K562 (cell line): Measurements from ENCODE around the gene DPP10. TPM values are rescaled to one million over a fixed set of nuclear protein-coding genes. Genes with fewer than 3 reads are reported as not detected.

Source experiments
- ATAC-seq: fragments of 200-7000 bp; cut with Tn5 transposase; 3 replicates; pipeline ENCODE4 v1.9.1; 2020; ENCODE audit warnings: moderate library complexity
- BruUV-seq: library from RNA; stranded (reverse); fragments of 400-500 nt; replicated peaks from 2 replicates; lab custom pipeline; 2021; lab: Mats Ljungman, UMichigan
- CTCF ChIA-PET: fragments of 300-600 bp; formaldehyde crosslinking; extraction: SDS; loops from one replicate; lab custom pipeline; 2021; ENCODE audit warnings: low intra/inter-chr PET ratio; lab: Yijun Ruan, JAX
- POLR2A ChIA-PET: fragments of 300-600, 350-650 bp; sonication (Branson Sonifier 250); formaldehyde crosslinking; extraction: SDS; loops from one replicate; lab custom pipeline; 2021; ENCODE audit warnings: antibody characterized with exemption, inconsistent platforms; lab: Yijun Ruan, JAX
- DNase-seq, 4 experiments: peaks; one replicate each; pipeline versions ENCODE4 v3.0.0 to v3.0.0-alpha.2; 2011 to 2018; ENCODE audit warnings: low spot score in 3 of 4, mixed read lengths in 3 of 4; ENCODE audit errors: extremely low read depth in 1 of 4
- FAIRE-seq: peaks from 2 replicates; lab custom pipeline; 2011; peaks lifted over from hg19 to GRCh38; lab: Jason Lieb, UNC
- H2AFZ ChIP-seq: 2 replicates; pipeline ENCODE4 v1.6.0; 2011; ENCODE audit warnings: low read depth, low read length, control low read depth, inconsistent platforms
- H3K27ac ChIP-seq: fragments of 200-600 bp; 3 replicates; pipeline ENCODE4 v1.8.0; 2011; ENCODE audit warnings: low read depth, mild to moderate bottlenecking, control low read depth, inconsistent platforms, low read length, moderate library complexity, mixed read lengths; ENCODE audit errors: extremely low read depth
- H3K27me3 ChIP-seq, 2 experiments: fragments of 300-600 bp in 1 of 2; 2 replicates in 1 of 2; 3 replicates in 1 of 2; pipeline versions ENCODE4 v1.6.0 to v1.8.0; 2011; ENCODE audit warnings: inconsistent platforms in 2 of 2, low read length in 2 of 2, mild to moderate bottlenecking in 1 of 2, mixed read lengths in 1 of 2, moderate library complexity in 1 of 2; ENCODE audit not compliant: control insufficient read depth in 2 of 2, insufficient read depth in 2 of 2
- H3K36me3 ChIP-seq: fragments of 300-600 bp; 3 replicates; pipeline ENCODE4 v1.8.0; 2011; ENCODE audit warnings: mild to moderate bottlenecking, low read length, inconsistent platforms; ENCODE audit not compliant: control insufficient read depth, insufficient read depth
- H3K4me1 ChIP-seq, 2 experiments: fragments of 200-600 bp in 1 of 2; replicated peaks in 1 of 2; 2 replicates in 1 of 2; 3 replicates in 1 of 2; pipeline versions ENCODE4 v1.5.1 to v1.8.0; 2011; ENCODE audit warnings: inconsistent platforms in 2 of 2, low read length in 2 of 2, mild to moderate bottlenecking in 1 of 2, mixed read lengths in 1 of 2, moderate library complexity in 1 of 2; ENCODE audit not compliant: control insufficient read depth in 2 of 2, insufficient read depth in 2 of 2
- H3K4me2 ChIP-seq: 2 replicates; pipeline ENCODE4 v1.6.1; 2011; ENCODE audit warnings: low read length, control low read depth, inconsistent platforms, mixed read lengths; ENCODE audit not compliant: insufficient read depth
- H3K4me3 ChIP-seq: fragments of 200-600 bp; sonication (generic), shearing (Covaris generic); 2 replicates; pipeline ENCODE4 v1.5.1; 2016; ENCODE audit warnings: control low read depth, inconsistent platforms
- H3K79me2 ChIP-seq: fragments of 200-600 bp; 3 replicates; pipeline ENCODE4 v1.8.0; 2011; ENCODE audit warnings: low read length, inconsistent platforms; ENCODE audit not compliant: control insufficient read depth, insufficient read depth
- H3K9ac ChIP-seq, 2 experiments: 2 replicates each; pipeline versions ENCODE4 v1.6.0 to v1.6.1; 2011; ENCODE audit warnings: low read depth in 2 of 2, low read length in 2 of 2, control low read depth in 1 of 2, inconsistent platforms in 1 of 2, mild to moderate bottlenecking in 1 of 2, mixed read lengths in 1 of 2; ENCODE audit not compliant: insufficient read depth in 1 of 2
- H3K9me1 ChIP-seq: one replicate; pipeline ENCODE4 v1.6.0; 2011; ENCODE audit warnings: inconsistent platforms, mild to moderate bottlenecking, low read length, moderate library complexity; ENCODE audit not compliant: control insufficient read depth, insufficient read depth
- H3K9me3 ChIP-seq: replicated peaks from 2 replicates; pipeline ENCODE4 v1.5.1; 2011; ENCODE audit warnings: low read depth, low read length, inconsistent platforms; ENCODE audit not compliant: control insufficient read depth, insufficient read depth
- H4K20me1 ChIP-seq: replicated peaks from 2 replicates; pipeline ENCODE4 v1.6.1; 2011; ENCODE audit warnings: low read length, inconsistent platforms, mixed read lengths; ENCODE audit not compliant: control insufficient read depth, insufficient read depth
- CBX5 ChIP-seq: IDR thresholded peaks from 2 replicates; pipeline ENCODE4 v1.6.1; 2014; ENCODE audit warnings: low read depth, borderline replicate concordance
- CGGBP1 ChIP-seq: fragments of 250-450 bp; sonication (Bioruptor Pico); IDR thresholded peaks from 2 replicates; pipeline ENCODE4 v1.9.0; 2021; ENCODE audit warnings: mild to moderate bottlenecking
- E2F3 ChIP-seq: fragments of 250-450 bp; sonication (Bioruptor Pico); IDR thresholded peaks from 2 replicates; pipeline ENCODE4 v1.4.0; 2020; ENCODE audit warnings: mild to moderate bottlenecking
- ELF1 ChIP-seq: fragments of 200-800 bp; sonication (Bioruptor generic); IDR thresholded peaks from 2 replicates; pipeline ENCODE4 v1.6.1; 2016; ENCODE audit warnings: missing genetic modification characterization, missing compliant biosample characterization
- IRF2 ChIP-seq: sonication (generic); formaldehyde crosslinking; IDR thresholded peaks from 2 replicates; pipeline ENCODE4 v1.8.1; 2022; ENCODE audit warnings: mild to moderate bottlenecking, missing genetic modification reagents
- SNRNP70 ChIP-seq: fragments of 200-400 bp; formaldehyde crosslinking; optimal IDR thresholded peaks from 2 replicates; pipeline ENCODE3; 2017; ENCODE audit warnings: low read depth, low read length
- ZFP36 ChIP-seq: fragments of 150-350 bp; IDR thresholded peaks from 2 replicates; pipeline ENCODE4 v1.6.1; 2018; ENCODE audit warnings: low read length, low read depth; ENCODE audit not compliant: partially characterized antibody
- ZNF134 ChIP-seq: fragments of 250-450 bp; sonication (Bioruptor Pico); conservative IDR thresholded peaks from 2 replicates; pipeline ENCODE4 v1.4.0; 2020
- ZNF239 ChIP-seq: fragments of 250-450 bp; sonication (Bioruptor Pico); IDR thresholded peaks from 2 replicates; pipeline ENCODE4 v1.4.0; 2020; ENCODE audit warnings: mild to moderate bottlenecking
- ZNF282 ChIP-seq: sonication (generic); formaldehyde crosslinking; IDR thresholded peaks from 2 replicates; pipeline ENCODE4 v1.8.1; 2023; ENCODE audit warnings: missing genetic modification reagents
- ZNF586 ChIP-seq: fragments of 450-650 bp; formaldehyde crosslinking; conservative IDR thresholded peaks from 2 replicates; pipeline ENCODE4 v1.4.0; 2020; ENCODE audit warnings: mild to moderate bottlenecking, moderate library complexity
- ZNF655 ChIP-seq: fragments of 250-450 bp; sonication (Bioruptor Pico); IDR thresholded peaks from 2 replicates; pipeline ENCODE4 v1.5.0; 2021
- WGBS: fragments of 100-300 bp; shearing (Covaris generic); methylation state at CpG from one replicate; pipeline ENCODE4 v1.1.6; 2016; ENCODE audit warnings: low coverage, mixed read lengths; ENCODE audit not compliant: insufficient coverage; ENCODE audit errors: missing lambda C conversion rate; 5-methylcytosine and 5-hydroxymethylcytosine counted together
- in situ Hi-C: fragments of 300-500 bp; cut with MboI; formaldehyde crosslinking; loops from 4 replicates; pipeline ENCODE4 v1.15.0; 2018; ENCODE audit warnings: inconsistent platforms, mixed read lengths
- intact Hi-C: fragments of 100-400 bp; cut with micrococcal nuclease; formaldehyde crosslinking; loops from 2 replicates; pipeline ENCODE4 v1.14.2; 2022
- polyA plus RNA-seq, 8 experiments: library from polyadenylated mRNA; depleted of rRNA in 4 of 8; stranded (reverse) in 5 of 8; unstranded in 3 of 8; fragments of >200 nt; fragmentation: Nextera tagmentation in 2 of 8; fragmentation: Illumina TruSeq in 1 of 8; extraction: Ambion mirVana in 2 of 8; extraction: Trizol in 1 of 8; gene quantifications; 2 replicates each; pipeline versions ENCODE4 v1.2.1 to v1.2.3, GENCODE V29; 2011 to 2014; ENCODE audit warnings: inconsistent platforms in 1 of 8, missing spikeins in 1 of 8
- total RNA-seq, 7 experiments: library from RNA; depleted of rRNA in 6 of 7; stranded (reverse); fragments of >200 nt in 6 of 7; fragmentation: Illumina TruSeq in 2 of 7; extraction: Trizol in 2 of 7; gene quantifications; 2 replicates each; pipeline versions ENCODE4 v1.2.1 to v1.2.3, GENCODE V29; 2011 to 2021; ENCODE audit warnings: low replicate concordance in 1 of 7

The DPP10 gene
- total and polyA plus RNA-seq, 9 of the 15 experiments (the other 6 are each of a cell fraction or from before 2014, with no cell fraction given) = not detected

DNA sequence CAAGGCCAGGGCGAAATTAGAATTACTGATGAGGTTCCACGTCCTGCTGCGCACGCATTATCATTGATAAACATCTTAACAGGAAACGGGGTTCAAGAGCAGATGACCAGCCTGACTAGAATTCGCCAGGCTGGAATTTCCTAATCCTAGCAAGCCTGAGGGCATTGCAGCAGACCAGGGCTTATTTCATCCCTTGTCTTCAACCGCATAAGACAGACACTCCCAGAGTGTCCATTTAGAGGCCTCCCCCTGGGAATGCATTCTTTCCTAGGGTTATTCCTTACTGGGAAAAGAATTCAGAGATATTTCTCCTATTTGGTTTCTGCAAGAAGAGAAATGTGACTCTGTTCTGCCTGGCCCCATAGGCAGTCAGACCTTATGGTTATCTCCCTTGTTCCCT lies 486.8 kb downstream of the DPP10 start:
- ChIA-PET POLR2A (no interaction called here), CTCF (no interaction called here)
- BruUV-seq = no TSS peak

More for the DNA sequence above, 486.8 kb downstream of the DPP10 start:
- 1% methylated on average over 7 of the region's 7 CpGs for WGBS
- intact Hi-C loops = no loop called here
- ATAC-seq = no peak
- Histone ChIP-seq H3K27ac (no peak overlapping the region), H3K9me1 (no peaks in the 10 kb centered on the region), H4K20me1 (no peaks in the 10 kb centered on the region), H3K4me2 (no peak overlapping the region), H3K79me2 (no peaks in the 10 kb centered on the region), H3K9ac (no peak overlapping the region), H3K4me1 (no peaks in the 10 kb centered on the region), H2AFZ (no peak overlapping the region), H3K27me3 (no peaks in the 10 kb centered on the region), H3K36me3 (no peaks in the 10 kb centered on the region), H3K9me3 (no peaks in the 10 kb centered on the region), H3K4me3 (no peak overlapping the region)
- no peak for FAIRE-seq
- in situ Hi-C loops = no loop called here
- TF ChIP-seq IRF2 (CRISPR knock-in tag) (no peak), CBX5 (no peak), CGGBP1 (CRISPR knock-in tag) (no peak), ELF1 (tag) (no peak), ZNF239 (CRISPR knock-in tag) (no peak), ZNF282 (CRISPR knock-in tag) (no peak), SNRNP70 (no peak), E2F3 (CRISPR knock-in tag) (no peak), ZNF134 (no peak), ZFP36 (no peak), ZNF586 (CRISPR knock-in tag) (no peak), ZNF655 (no peak)
- DNase-seq = no peak
